ENCODE measurements around the gene GREB1.

GREB1 gene

DNA sequence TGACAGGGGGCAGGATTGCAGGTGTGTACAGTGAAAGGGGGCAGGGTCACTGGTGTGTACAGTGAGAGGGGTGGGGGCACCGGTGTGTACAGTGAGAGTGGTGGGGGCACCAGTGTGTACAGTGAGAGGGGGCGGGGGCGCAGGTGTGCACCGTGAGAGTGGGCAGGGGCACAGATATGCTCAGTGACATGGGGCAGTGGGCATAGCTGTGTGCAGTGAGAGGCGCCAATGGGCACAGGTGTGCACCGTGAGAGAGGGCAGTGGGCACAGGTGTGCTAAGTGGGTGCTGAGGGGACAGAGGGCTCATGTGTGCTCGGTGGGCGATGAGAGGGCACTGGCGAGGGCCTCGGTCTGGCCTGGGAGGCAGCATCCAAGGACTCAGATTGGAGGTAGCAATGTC, 63.0 kb downstream of the GREB1 start:
- Histone ChIP-seq H3K9me3 (ENCODE audit: control insufficient read depth, low read length) (no peaks in the 10 kb centered on the region), H3K27ac (ENCODE audit: low read depth, low read length, severe bottlenecking) (no peak overlapping the region), H3K4me3 (ENCODE audit: extremely low read depth, insufficient read depth, low read length, poor library complexity, severe bottlenecking) (no peak overlapping the region), H3K4me1 (ENCODE audit: control insufficient read depth, insufficient read depth, low read length, poor library complexity, severe bottlenecking) (peaks cover 4% of the 10 kb centered on the region), H3K36me3 (ENCODE audit: control insufficient read depth, insufficient read depth, low read length) (peaks cover 44% of the 10 kb centered on the region)
- WGBS, 2 experiments (ENCODE audit: insufficient coverage in 2 of 2), result 89 to 93% methylated on average over 9 to 10 of the region's 10 CpGs

DNA sequence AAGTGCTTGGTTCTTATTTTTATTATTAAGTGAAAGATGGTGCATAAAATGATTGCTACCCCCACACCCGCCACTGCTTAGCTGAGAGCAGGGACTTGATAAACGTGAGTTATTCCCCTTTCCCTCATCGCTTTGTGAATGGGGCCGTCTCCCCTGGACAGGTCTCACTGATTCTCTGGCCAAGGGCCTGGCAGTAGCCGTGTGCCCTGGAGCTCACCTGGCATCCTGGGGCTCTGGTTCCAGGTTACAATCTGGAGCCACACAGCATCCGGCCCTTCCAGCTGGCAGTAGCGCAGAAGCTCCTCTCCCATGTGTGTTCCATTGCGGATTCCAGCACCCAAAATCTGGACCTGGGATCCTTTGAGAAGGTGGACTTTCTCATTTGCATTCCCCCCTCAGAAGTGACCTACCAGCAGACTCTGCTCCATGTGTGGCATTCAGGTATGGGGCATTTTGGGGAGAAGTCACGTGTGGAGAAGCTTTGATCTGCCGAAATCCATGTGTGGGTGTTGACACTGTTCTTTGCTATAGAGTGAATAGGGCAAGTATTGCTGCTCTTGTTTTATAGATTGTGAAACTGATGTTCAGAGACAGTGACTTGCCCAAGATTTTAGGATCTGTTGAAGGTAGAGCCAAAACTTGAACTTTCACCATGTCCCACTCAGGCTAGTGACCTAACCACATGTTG, 63.8 kb downstream of the GREB1 start:
- Histone ChIP-seq H3K4me1 (ENCODE audit: control insufficient read depth, insufficient read depth, low read length, poor library complexity, severe bottlenecking) (peaks cover 4% of the 10 kb centered on the region), H3K36me3 (ENCODE audit: control insufficient read depth, insufficient read depth, low read length) (peaks cover 45% of the 10 kb centered on the region), H3K9me3 (ENCODE audit: control insufficient read depth, low read length) (no peaks in the 10 kb centered on the region), H3K27ac (ENCODE audit: low read depth, low read length, severe bottlenecking) (no peak overlapping the region), H3K4me3 (ENCODE audit: extremely low read depth, insufficient read depth, low read length, poor library complexity, severe bottlenecking) (no peak overlapping the region)
- 96 to 99% methylated on average over 9 to 10 of the region's 10 CpGs for WGBS, 2 experiments (ENCODE audit: insufficient coverage in 2 of 2)

DNA sequence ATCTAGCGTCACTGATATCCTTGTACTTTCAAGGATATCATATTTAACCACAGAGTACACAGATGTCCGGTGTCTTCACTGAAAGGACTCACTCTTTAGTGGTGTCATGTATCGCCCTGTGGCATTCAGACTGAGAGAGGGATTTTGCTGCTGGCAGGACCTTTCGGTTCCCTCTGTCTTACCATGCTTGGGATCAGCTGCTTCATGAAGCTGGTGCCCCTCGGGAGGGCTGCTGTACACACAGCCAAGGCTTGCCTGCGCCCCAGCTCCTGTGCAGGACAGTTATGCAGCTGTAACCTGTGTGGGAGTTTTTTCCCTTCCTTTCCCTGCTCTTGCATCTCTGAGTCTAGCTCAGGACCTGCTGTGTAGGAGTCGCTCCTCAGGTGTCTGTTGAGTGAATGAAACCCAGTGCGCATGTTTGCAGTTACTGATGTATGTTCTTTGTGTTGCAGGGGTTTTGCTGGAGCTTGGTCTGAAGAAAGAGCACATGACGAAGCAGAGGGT, 64.4 kb downstream of the GREB1 start:
- 79 to 81% methylated on average over 7 to 8 of the region's 9 CpGs for WGBS, 2 experiments (ENCODE audit: insufficient coverage in 2 of 2)
- Histone ChIP-seq H3K4me3 (ENCODE audit: extremely low read depth, insufficient read depth, low read length, poor library complexity, severe bottlenecking) (no peak overlapping the region), H3K9me3 (ENCODE audit: control insufficient read depth, low read length) (no peaks in the 10 kb centered on the region), H3K27ac (ENCODE audit: low read depth, low read length, severe bottlenecking) (no peak overlapping the region), H3K4me1 (ENCODE audit: control insufficient read depth, insufficient read depth, low read length, poor library complexity, severe bottlenecking) (peaks cover under 1% of the 10 kb centered on the region), H3K36me3 (ENCODE audit: control insufficient read depth, insufficient read depth, low read length) (peaks cover 50% of the 10 kb centered on the region)

DNA sequence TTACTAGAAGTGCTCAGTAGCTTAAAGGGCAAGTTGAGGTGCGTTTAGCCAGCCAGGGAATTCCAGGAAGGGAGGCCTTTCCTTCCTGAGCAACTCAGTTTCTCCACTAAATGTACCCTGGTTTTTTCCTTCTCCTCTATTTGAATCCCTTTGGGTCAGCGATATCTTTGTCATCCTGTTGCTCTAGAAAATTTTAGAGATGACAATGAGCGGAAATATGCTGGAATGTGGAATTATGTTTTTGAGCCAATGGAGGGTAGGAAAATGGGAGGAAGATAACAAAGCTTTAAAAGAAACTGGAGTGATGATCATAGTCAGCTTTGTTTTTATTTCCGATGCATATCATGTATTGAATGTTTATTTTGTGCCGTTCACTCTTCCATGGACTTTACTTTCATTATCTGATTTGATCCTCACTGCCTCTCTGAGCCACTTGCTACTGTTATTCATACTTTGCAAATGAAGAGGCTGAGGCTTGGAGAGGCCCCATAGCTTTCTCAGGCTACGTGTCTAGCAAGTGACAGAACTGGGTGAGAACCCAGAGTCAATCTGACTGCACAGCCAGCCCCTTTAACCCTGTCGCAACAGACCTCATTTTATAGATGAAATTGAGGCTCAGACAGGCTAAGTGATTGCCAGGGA, 68.8 kb downstream of the GREB1 start:
- Histone ChIP-seq H3K36me3 (ENCODE audit: control insufficient read depth, insufficient read depth, low read length) (peaks cover 53% of the 10 kb centered on the region), H3K4me1 (ENCODE audit: control insufficient read depth, insufficient read depth, low read length, poor library complexity, severe bottlenecking) (no peaks in the 10 kb centered on the region), H3K4me3 (ENCODE audit: extremely low read depth, insufficient read depth, low read length, poor library complexity, severe bottlenecking) (no peak overlapping the region), H3K27ac (ENCODE audit: low read depth, low read length, severe bottlenecking) (no peak overlapping the region), H3K9me3 (ENCODE audit: control insufficient read depth, low read length) (no peaks in the 10 kb centered on the region)
- 91 to 94% methylated on average over 5 to 6 of the region's 7 CpGs for WGBS, 2 experiments (ENCODE audit: insufficient coverage in 2 of 2)

DNA sequence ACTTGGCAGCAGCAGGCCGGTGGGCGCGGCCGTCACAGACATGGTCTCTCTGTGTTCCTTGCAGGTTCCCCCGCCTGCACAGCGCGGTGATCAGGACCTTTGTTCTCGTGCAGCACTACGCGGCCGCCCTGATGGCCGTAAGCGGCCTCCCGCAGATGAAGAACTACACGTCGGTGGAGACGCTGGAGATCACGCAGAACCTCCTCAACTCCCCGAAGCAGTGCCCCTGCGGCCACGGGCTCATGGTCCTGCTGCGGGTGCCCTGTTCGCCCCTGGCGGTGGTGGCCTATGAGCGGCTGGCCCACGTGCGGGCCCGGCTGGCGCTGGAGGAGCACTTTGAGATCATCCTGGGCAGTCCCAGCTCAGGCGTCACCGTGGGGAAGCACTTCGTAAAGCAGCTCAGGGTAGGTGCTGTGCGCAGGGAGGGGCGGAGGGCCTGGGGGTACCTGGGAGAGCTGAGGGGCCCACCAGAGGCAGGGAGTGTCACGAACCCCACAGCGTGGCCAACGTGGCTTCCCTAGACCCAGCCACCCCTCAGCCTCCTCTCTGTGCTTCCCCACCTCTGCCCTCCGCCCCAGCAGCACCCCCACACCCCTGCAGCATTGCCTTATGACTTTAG, 76.9 kb downstream of the GREB1 start:
- Histone ChIP-seq H3K4me3 (ENCODE audit: extremely low read depth, insufficient read depth, low read length, poor library complexity, severe bottlenecking) (no peak overlapping the region), H3K9me3 (ENCODE audit: control insufficient read depth, low read length) (no peaks in the 10 kb centered on the region), H3K36me3 (ENCODE audit: control insufficient read depth, insufficient read depth, low read length) (peaks cover 60% of the 10 kb centered on the region), H3K27ac (ENCODE audit: low read depth, low read length, severe bottlenecking) (no peak overlapping the region), H3K4me1 (ENCODE audit: control insufficient read depth, insufficient read depth, low read length, poor library complexity, severe bottlenecking) (no peaks in the 10 kb centered on the region)
- WGBS, 2 experiments (ENCODE audit: insufficient coverage in 2 of 2), result 97% methylated on average over 30 to 38 of the region's 38 CpGs

DNA sequence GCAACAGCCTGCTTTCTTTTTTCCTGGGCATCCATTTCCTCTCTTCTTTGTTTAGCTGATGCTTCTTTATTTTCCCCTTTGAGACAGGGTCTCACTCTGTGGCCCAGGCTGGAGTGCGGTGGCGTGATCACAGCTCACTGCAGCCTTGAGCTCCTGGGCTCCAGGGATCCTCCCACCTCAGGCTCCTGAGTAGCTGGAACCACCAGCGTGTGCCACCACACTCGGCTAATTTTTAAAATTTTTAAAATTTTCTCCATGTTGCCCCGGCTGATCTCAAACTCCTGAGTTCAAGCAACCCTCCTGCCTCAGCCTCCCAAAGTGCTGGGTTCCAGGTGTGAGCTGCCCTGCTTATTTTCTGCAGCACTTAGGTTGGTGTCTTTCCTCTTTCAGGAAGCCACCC, 77.4 kb downstream of the GREB1 start:
- WGBS, 2 experiments (ENCODE audit: insufficient coverage in 2 of 2), result 95 to 96% methylated on average over 5 of the region's 5 CpGs
- Histone ChIP-seq H3K4me1 (ENCODE audit: control insufficient read depth, insufficient read depth, low read length, poor library complexity, severe bottlenecking) (no peaks in the 10 kb centered on the region), H3K36me3 (ENCODE audit: control insufficient read depth, insufficient read depth, low read length) (peaks cover 65% of the 10 kb centered on the region), H3K27ac (ENCODE audit: low read depth, low read length, severe bottlenecking) (no peak overlapping the region), H3K9me3 (ENCODE audit: control insufficient read depth, low read length) (no peaks in the 10 kb centered on the region), H3K4me3 (ENCODE audit: extremely low read depth, insufficient read depth, low read length, poor library complexity, severe bottlenecking) (no peak overlapping the region)

DNA sequence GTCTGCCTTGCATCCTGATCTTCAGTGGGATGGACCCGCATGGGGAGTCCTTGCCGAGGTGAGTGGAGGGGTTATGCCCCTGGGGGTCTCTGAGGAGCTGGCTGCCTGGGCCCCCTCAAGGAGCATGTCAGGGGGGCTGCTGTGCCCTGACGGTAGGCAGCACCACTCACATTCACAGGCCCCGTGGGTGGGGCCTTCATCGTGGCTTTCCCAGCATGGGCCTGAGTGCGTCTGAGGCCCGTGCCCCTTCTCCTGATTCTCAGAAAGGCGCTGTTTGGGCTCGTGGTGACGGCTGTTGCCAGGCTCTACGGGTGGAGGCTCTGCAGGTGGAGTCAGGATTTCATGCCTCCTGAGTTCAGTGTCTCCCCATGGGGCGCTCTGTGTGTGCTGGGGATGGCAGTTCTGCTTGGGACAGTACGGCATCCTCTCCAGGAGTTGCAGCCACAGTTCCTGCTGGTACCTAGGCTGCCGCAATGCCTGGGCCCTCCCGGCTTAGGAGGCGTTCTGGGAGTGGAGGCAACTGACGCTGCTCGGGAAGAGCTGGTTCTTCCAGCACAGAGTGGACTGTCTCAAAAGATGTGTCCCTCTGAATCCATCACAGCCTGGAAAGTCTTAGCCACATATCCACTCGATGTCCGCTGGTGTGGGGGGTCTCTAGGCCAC, 78.8 kb downstream of the GREB1 start:
- Histone ChIP-seq H3K4me1 (ENCODE audit: control insufficient read depth, insufficient read depth, low read length, poor library complexity, severe bottlenecking) (no peaks in the 10 kb centered on the region), H3K36me3 (ENCODE audit: control insufficient read depth, insufficient read depth, low read length) (peaks cover 77% of the 10 kb centered on the region), H3K9me3 (ENCODE audit: control insufficient read depth, low read length) (no peaks in the 10 kb centered on the region), H3K4me3 (ENCODE audit: extremely low read depth, insufficient read depth, low read length, poor library complexity, severe bottlenecking) (no peak overlapping the region), H3K27ac (ENCODE audit: low read depth, low read length, severe bottlenecking) (no peak overlapping the region)
- WGBS, 2 experiments (ENCODE audit: insufficient coverage in 2 of 2), result 94% methylated on average over 18 to 20 of the region's 20 CpGs

DNA sequence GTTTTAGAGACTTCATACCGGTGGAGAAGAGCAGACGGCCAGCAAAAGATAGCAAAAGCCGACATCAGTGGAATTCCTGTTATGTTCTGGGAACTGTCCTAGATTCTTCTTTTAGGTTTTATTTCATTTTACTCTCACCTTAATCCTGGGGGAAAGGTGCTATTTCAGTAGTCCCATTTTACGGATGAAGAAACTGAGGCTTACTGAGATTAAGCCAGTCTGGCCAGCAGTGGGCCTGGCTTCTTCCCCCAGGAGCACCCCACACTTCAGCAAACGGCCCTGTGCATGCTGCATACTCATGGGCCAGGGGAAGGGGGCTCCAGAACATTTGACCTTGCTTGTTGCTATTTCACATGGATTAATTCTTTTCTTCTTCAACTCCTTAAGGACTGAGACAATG, 79.5 kb downstream of the GREB1 start:
- WGBS, 2 experiments (ENCODE audit: insufficient coverage in 2 of 2), result 93 to 98% methylated on average over 4 of the region's 5 CpGs
- Histone ChIP-seq H3K9me3 (ENCODE audit: control insufficient read depth, low read length) (no peaks in the 10 kb centered on the region), H3K36me3 (ENCODE audit: control insufficient read depth, insufficient read depth, low read length) (peaks cover 79% of the 10 kb centered on the region), H3K4me1 (ENCODE audit: control insufficient read depth, insufficient read depth, low read length, poor library complexity, severe bottlenecking) (no peaks in the 10 kb centered on the region), H3K4me3 (ENCODE audit: extremely low read depth, insufficient read depth, low read length, poor library complexity, severe bottlenecking) (no peak overlapping the region), H3K27ac (ENCODE audit: low read depth, low read length, severe bottlenecking) (no peak overlapping the region)

DNA sequence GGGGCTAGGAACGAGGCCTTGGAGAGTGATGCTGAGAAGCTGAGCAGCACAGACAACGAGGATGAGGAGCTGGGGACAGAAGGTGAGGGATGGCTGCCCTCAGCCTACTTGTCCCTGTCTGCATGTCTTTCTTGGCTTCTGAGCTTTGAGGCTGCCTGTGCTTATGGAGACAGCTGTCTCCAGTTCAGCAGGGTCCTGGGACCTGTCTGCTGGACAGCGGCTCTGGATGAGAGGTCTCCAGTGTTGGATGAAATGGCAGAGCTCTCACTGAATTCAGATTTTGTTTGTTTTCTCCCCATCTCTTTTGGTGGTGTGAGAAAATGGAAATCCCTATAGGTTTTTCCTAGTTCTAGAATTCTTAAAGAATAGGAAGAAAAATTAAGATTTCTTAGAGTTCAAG, 81.4 kb downstream of the GREB1 start:
- Histone ChIP-seq H3K27ac (ENCODE audit: low read depth, low read length, severe bottlenecking) (no peak overlapping the region), H3K36me3 (ENCODE audit: control insufficient read depth, insufficient read depth, low read length) (peaks cover 73% of the 10 kb centered on the region), H3K9me3 (ENCODE audit: control insufficient read depth, low read length) (no peaks in the 10 kb centered on the region), H3K4me1 (ENCODE audit: control insufficient read depth, insufficient read depth, low read length, poor library complexity, severe bottlenecking) (no peaks in the 10 kb centered on the region), H3K4me3 (ENCODE audit: extremely low read depth, insufficient read depth, low read length, poor library complexity, severe bottlenecking) (no peak overlapping the region)
- WGBS, 2 experiments (ENCODE audit: insufficient coverage in 2 of 2), result 92 to 97% methylated on average over 2 to 3 of the region's 3 CpGs

DNA sequence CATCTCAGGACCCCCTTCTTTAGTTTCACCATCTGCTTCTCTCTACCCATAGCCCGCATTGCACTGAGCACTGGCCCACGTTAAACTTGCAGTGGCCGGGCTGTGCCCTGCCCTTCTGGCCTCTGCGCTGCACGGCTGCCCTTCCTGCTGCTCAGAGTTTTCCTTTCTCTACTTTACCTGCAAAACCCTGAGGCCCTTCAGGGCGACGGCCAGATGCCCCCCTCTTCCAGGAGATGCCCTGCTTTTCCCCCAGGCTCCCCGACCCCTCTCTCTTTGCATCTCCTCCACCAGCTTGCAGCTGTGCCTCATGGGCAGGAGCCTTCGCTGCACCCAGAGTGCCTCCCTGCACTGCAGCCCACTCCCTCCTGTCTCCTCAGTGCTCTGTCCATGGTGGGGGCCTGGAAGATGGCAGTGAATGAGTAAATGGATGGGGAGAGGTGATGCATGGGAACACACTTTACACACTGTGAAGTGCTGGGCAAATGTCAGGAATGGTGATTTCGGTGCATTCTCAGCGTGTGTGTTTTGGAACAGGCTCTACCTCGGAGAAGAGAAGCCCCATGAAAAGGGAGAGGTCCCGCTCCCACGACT, 82.3 kb downstream of the GREB1 start:
- no peak overlapping the region for H3K27ac ChIP-seq (ENCODE audit: low read depth, low read length, severe bottlenecking)
- H3K36me3 ChIP-seq (ENCODE audit: control insufficient read depth, insufficient read depth, low read length), result peaks cover 72% of the 10 kb centered on the region
- H3K4me1 ChIP-seq (ENCODE audit: control insufficient read depth, insufficient read depth, low read length, poor library complexity, severe bottlenecking), result no peaks in the 10 kb centered on the region
- H3K9me3 ChIP-seq (ENCODE audit: control insufficient read depth, low read length), result no peaks in the 10 kb centered on the region
- 87 to 91% methylated on average over 9 of the region's 14 CpGs for WGBS, 2 experiments (ENCODE audit: insufficient coverage in 2 of 2)
- H3K4me3 ChIP-seq (ENCODE audit: extremely low read depth, insufficient read depth, low read length, poor library complexity, severe bottlenecking), result no peak overlapping the region

Data from mesodermal cell (in vitro differentiated cells).